Neural cell (in vitro differentiated cells): ENCODE data around the gene NRXN2.

Source experiments
- CTCF ChIP-seq: fragments of 450-650 bp; IDR thresholded peaks from 2 replicates; pipeline ENCODE4 v1.5.1; 2014; ENCODE audit warnings: antibody characterized with exemption, mild to moderate bottlenecking, moderate library complexity; ENCODE audit not compliant: poor library complexity, severe bottlenecking
- EP300 ChIP-seq: fragments of 450-650 bp; conservative IDR thresholded peaks from 2 replicates; pipeline ENCODE4 v1.6.1; 2014; ENCODE audit warnings: antibody characterized with exemption, mild to moderate bottlenecking, moderate library complexity; ENCODE audit not compliant: poor library complexity, severe bottlenecking
- POLR2AphosphoS5 ChIP-seq: IDR thresholded peaks from 2 replicates; pipeline ENCODE4 v1.6.1; 2012
- RAD21 ChIP-seq: fragments of 450-650 bp; conservative IDR thresholded peaks from 2 replicates; pipeline ENCODE4 v1.6.1; 2014; ENCODE audit warnings: antibody characterized with exemption, mild to moderate bottlenecking, moderate library complexity
- SMC3 ChIP-seq: fragments of 450-650 bp; conservative IDR thresholded peaks from 2 replicates; pipeline ENCODE4 v1.6.1; 2014; ENCODE audit warnings: antibody characterized with exemption, mild to moderate bottlenecking, moderate library complexity; ENCODE audit not compliant: poor library complexity
- TAF1 ChIP-seq: IDR thresholded peaks from 2 replicates; pipeline ENCODE4 v1.6.1; 2012; ENCODE audit warnings: low read depth
- TF ChIP-seq, protein P1 (sequence below): IDR thresholded peaks from 2 replicates; pipeline ENCODE4 v1.6.1; 2012; ENCODE audit warnings: borderline replicate concordance

GRCh38 chr11:64562723-64563351 is 160.2 kb downstream of the NRXN2 start:
- TF ChIP-seq CTCF (no peak), SMC3 (no peak), POLR2AphosphoS5 (no peak), RAD21 (no peak), EP300 (no peak), TAF1 (no peak)
- TF ChIP-seq, protein P1, sequence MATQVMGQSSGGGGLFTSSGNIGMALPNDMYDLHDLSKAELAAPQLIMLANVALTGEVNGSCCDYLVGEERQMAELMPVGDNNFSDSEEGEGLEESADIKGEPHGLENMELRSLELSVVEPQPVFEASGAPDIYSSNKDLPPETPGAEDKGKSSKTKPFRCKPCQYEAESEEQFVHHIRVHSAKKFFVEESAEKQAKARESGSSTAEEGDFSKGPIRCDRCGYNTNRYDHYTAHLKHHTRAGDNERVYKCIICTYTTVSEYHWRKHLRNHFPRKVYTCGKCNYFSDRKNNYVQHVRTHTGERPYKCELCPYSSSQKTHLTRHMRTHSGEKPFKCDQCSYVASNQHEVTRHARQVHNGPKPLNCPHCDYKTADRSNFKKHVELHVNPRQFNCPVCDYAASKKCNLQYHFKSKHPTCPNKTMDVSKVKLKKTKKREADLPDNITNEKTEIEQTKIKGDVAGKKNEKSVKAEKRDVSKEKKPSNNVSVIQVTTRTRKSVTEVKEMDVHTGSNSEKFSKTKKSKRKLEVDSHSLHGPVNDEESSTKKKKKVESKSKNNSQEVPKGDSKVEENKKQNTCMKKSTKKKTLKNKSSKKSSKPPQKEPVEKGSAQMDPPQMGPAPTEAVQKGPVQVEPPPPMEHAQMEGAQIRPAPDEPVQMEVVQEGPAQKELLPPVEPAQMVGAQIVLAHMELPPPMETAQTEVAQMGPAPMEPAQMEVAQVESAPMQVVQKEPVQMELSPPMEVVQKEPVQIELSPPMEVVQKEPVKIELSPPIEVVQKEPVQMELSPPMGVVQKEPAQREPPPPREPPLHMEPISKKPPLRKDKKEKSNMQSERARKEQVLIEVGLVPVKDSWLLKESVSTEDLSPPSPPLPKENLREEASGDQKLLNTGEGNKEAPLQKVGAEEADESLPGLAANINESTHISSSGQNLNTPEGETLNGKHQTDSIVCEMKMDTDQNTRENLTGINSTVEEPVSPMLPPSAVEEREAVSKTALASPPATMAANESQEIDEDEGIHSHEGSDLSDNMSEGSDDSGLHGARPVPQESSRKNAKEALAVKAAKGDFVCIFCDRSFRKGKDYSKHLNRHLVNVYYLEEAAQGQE = no peak
